Measurements from ENCODE around the gene SPARCL1. TPM values are rescaled to one million over a fixed set of nuclear protein-coding genes. Genes with fewer than 3 reads are reported as not detected.
A peak's percentile ranks its signal among the peaks of the same experiment; 100 is the strongest.
"Not testable (repeated sequence)": the region's sequence is repeated elsewhere in the genome, so short reads cannot be mapped to it uniquely, and the experiment has no call there.

The SPARCL1 gene
- total RNA-seq, 6 experiments from 2014 or later = not detected

DNA sequence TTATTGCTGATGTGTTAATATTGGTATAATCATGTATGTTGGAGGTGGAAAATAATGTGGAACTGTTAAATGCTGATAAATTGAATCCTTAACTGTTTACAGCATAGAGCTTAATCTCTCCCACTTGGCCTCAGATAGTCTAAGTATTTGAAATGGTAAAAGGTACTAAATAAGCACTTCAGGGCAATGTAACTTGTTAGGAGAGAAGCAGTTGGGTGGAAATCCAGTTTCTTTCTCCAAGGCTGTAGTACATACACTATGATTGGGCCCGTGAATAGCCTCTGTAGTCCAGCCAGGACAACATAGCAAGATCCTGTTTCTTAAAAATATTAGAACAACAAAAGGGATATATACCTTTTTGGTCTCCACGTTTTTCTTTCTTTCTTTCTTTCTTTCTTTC, 67.1 kb downstream of the SPARCL1 start:
- Mint-ChIP-seq H3K4me3 (no peak overlapping the region), H3K27ac (no peak overlapping the region), H3K9me3 (no peaks in the 10 kb centered on the region), H3K4me1 (ENCODE audit: low read depth) (peaks cover 11% of the 10 kb centered on the region), H3K36me3 (ENCODE audit: low read depth) (peaks cover 10% of the 10 kb centered on the region), H3K27me3 (ENCODE audit: insufficient read depth) (no peaks in the 10 kb centered on the region)
- no peak for DNase-seq
- TF ChIP-seq, protein P1, sequence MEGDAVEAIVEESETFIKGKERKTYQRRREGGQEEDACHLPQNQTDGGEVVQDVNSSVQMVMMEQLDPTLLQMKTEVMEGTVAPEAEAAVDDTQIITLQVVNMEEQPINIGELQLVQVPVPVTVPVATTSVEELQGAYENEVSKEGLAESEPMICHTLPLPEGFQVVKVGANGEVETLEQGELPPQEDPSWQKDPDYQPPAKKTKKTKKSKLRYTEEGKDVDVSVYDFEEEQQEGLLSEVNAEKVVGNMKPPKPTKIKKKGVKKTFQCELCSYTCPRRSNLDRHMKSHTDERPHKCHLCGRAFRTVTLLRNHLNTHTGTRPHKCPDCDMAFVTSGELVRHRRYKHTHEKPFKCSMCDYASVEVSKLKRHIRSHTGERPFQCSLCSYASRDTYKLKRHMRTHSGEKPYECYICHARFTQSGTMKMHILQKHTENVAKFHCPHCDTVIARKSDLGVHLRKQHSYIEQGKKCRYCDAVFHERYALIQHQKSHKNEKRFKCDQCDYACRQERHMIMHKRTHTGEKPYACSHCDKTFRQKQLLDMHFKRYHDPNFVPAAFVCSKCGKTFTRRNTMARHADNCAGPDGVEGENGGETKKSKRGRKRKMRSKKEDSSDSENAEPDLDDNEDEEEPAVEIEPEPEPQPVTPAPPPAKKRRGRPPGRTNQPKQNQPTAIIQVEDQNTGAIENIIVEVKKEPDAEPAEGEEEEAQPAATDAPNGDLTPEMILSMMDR (IDR thresholded peaks at IDR 0.05) = no peak

DNA sequence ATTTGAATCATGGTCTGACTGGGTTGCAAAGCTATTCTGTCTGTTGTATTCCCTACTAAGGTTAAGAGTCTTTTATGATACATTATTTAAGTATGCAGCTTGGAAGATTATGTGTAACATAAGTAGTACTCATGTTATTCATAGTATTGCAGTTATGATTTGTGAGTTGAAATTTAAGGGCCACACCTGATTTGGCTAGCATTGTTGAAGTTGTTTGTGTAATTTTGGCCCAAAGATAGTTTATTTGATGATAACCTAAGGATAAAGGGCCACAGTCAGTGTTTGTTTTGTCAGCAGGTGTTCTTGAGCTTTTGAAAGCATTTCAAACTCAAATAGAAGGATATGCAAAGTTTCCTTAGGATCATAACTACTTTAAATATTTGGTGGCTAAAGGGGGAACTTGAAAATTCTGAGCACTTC, 67.9 kb downstream of the SPARCL1 start:
- no peak overlapping the region for H3K4me3 Mint-ChIP-seq
- no peak for DNase-seq
- H3K4me1 Mint-ChIP-seq (ENCODE audit: low read depth) = peaks cover 11% of the 10 kb centered on the region
- TF ChIP-seq, protein P1 (IDR thresholded peaks at IDR 0.05) = no peak
- H3K27me3 Mint-ChIP-seq (ENCODE audit: insufficient read depth) = no peaks in the 10 kb centered on the region
- no peak overlapping the region for H3K27ac Mint-ChIP-seq
- H3K36me3 Mint-ChIP-seq (ENCODE audit: low read depth) = peaks cover 10% of the 10 kb centered on the region
- H3K9me3 Mint-ChIP-seq = no peaks in the 10 kb centered on the region

DNA sequence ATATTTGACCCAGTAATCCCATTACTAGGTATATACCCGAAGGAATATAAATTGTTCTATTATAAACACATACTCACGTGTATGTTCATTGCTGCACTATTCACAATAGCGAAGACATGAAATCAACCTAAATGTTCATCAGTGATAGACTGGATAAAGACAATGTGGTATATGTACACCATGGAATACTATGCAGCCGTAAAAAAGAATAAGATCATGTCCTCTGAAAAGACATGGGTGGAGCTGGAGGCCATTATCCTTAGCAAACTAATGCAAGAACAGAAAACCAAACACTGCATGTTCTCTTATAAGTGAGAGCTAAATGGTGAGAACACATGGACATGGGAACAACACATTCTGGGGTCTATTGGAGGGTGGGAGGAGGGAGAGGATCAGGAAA, 70.3 kb downstream of the SPARCL1 start:
- peaks cover 11% of the 10 kb centered on the region for H3K4me1 Mint-ChIP-seq (ENCODE audit: low read depth)
- peaks cover 10% of the 10 kb centered on the region for H3K36me3 Mint-ChIP-seq (ENCODE audit: low read depth)
- H3K4me3 Mint-ChIP-seq = no peak overlapping the region
- H3K27me3 Mint-ChIP-seq (ENCODE audit: insufficient read depth) = no peaks in the 10 kb centered on the region
- no peaks in the 10 kb centered on the region for H3K9me3 Mint-ChIP-seq
- TF ChIP-seq, protein P1 (IDR thresholded peaks at IDR 0.05) = no peak
- H3K27ac Mint-ChIP-seq = no peak overlapping the region
- DNase-seq = no peak

DNA sequence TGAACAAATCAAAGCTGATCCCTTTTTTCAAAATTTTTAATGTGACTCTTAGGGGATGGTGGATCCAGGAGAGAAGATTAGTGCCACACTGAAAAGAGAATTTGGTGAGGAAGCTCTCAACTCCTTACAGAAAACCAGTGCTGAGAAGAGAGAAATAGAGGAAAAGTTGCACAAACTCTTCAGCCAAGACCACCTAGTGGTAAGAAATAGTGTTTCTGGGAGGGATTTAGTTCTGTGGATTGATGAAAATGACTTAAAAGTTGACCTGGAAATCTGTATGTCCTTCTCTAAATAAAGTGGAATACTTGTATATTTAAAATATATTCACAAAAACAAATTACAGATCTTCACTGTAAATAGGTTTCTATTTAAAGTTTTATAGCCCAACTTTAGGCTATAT, 77.6 kb downstream of the SPARCL1 start:
- H3K27me3 Mint-ChIP-seq (ENCODE audit: insufficient read depth) = no peaks in the 10 kb centered on the region
- no peak for DNase-seq
- H3K9me3 Mint-ChIP-seq = no peaks in the 10 kb centered on the region
- H3K27ac Mint-ChIP-seq = no peak overlapping the region
- H3K4me3 Mint-ChIP-seq = no peak overlapping the region
- H3K36me3 Mint-ChIP-seq (ENCODE audit: low read depth) = no peaks in the 10 kb centered on the region
- H3K4me1 Mint-ChIP-seq (ENCODE audit: low read depth) = no peaks in the 10 kb centered on the region
- TF ChIP-seq, protein P1 (IDR thresholded peaks at IDR 0.05) = peak; percentile 62

DNA sequence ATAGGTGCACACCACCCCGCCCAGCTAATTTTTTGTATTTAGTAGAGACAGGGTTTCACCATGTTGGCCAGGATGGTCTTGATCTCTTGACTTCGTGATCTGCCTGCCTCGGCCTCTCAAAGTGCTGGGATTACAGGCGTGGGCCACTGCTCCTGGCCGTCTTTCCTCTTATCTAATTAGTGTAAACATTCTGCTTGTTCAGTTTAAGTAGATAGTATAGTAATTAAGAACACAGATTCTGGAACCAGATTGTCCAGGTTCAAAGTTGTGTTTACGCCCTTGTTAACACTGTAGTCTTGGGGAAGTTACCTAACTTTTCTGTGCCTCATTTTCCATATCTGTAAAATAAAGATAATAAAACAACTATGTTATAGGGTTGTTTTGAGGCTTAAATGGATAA, 82.8 kb downstream of the SPARCL1 start:
- H3K9me3 Mint-ChIP-seq; H3K4me3 Mint-ChIP-seq; H3K4me1 Mint-ChIP-seq (ENCODE audit: low read depth); H3K27ac Mint-ChIP-seq; H3K36me3 Mint-ChIP-seq (ENCODE audit: low read depth); DNase-seq; H3K27me3 Mint-ChIP-seq (ENCODE audit: insufficient read depth): not testable (repeated sequence)

DNA sequence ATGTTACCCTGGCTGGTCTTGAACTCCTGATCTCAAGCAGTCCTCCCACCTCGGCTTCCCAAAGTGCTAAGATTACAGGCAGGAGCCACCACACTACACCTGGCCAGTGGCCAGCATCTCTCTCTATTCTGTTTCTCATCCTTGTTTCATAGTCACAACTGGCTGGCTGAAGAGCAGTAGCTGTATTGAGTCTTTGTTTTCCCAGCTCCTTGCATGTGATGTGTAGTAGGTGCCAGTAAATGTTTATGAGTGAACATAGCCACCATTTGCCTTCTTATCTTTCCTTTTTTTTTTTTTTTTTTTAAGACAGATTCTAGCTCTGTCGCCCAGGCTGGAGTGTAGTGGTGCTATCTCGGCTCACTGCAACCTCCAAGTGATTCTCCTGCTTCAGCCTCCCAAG, 83.2 kb downstream of the SPARCL1 start:
- no peaks in the 10 kb centered on the region for H3K27me3 Mint-ChIP-seq (ENCODE audit: insufficient read depth)
- DNase-seq = no peak
- no peaks in the 10 kb centered on the region for H3K4me1 Mint-ChIP-seq (ENCODE audit: low read depth)
- H3K27ac Mint-ChIP-seq = no peak overlapping the region
- TF ChIP-seq, protein P1 (IDR thresholded peaks at IDR 0.05) = no peak
- H3K36me3 Mint-ChIP-seq (ENCODE audit: low read depth) = peaks cover 5% of the 10 kb centered on the region; the same call in 1 of the 2 replicates
- H3K9me3 Mint-ChIP-seq = no peaks in the 10 kb centered on the region
- H3K4me3 Mint-ChIP-seq = no peak overlapping the region
